Astrocyte (in vitro differentiated cells and primary cell): Measurements from ENCODE around the gene ATG12. TPM values are rescaled to one million over a fixed set of nuclear protein-coding genes. Genes with fewer than 3 reads are reported as not detected.
A peak's percentile ranks its signal among the peaks of the same experiment; 100 is the strongest.

Experiments
- DNase-seq: peaks from one replicate; pipeline ENCODE4 v3.0.0-alpha.2; 2010; ENCODE audit warnings: low read depth
- FAIRE-seq: peaks from 2 replicates; lab custom pipeline; 2011; peaks lifted over from hg19 to GRCh38; lab: Jason Lieb, UNC
- H2AFZ ChIP-seq: 2 replicates; pipeline ENCODE4 v1.6.0; 2012; ENCODE audit warnings: low read depth, low read length, inconsistent platforms
- H3K27ac ChIP-seq: 2 replicates; pipeline ENCODE4 v1.5.1; 2011; ENCODE audit warnings: low read depth, low read length, inconsistent platforms
- H3K27me3 ChIP-seq: 2 replicates; pipeline ENCODE4 v1.6.0; 2011; ENCODE audit warnings: low read length, inconsistent platforms; ENCODE audit not compliant: insufficient read depth
- H3K36me3 ChIP-seq: 2 replicates; pipeline ENCODE4 v1.5.1; 2011; ENCODE audit warnings: low read length, inconsistent platforms; ENCODE audit not compliant: insufficient read depth
- H3K4me1 ChIP-seq: 2 replicates; pipeline ENCODE4 v1.5.1; 2011; ENCODE audit warnings: low read length, inconsistent platforms; ENCODE audit not compliant: insufficient read depth
- H3K4me2 ChIP-seq: 2 replicates; pipeline ENCODE4 v1.6.0; 2012; ENCODE audit warnings: low read length, inconsistent platforms
- H3K4me3 ChIP-seq: 2 replicates; pipeline ENCODE4 v1.5.1; 2011; ENCODE audit warnings: low read depth, mild to moderate bottlenecking, low read length, inconsistent platforms; ENCODE audit not compliant: insufficient read depth
- H3K79me2 ChIP-seq: 2 replicates; pipeline ENCODE4 v1.6.0; 2012; ENCODE audit warnings: mild to moderate bottlenecking, low read length, inconsistent platforms; ENCODE audit not compliant: insufficient read depth
- H3K9ac ChIP-seq: 2 replicates; pipeline ENCODE4 v1.6.0; 2012; ENCODE audit warnings: mild to moderate bottlenecking, low read length, inconsistent platforms
- H3K9me3 ChIP-seq: 2 replicates; pipeline ENCODE4 v1.5.1; 2012; ENCODE audit warnings: low read depth, mild to moderate bottlenecking, low read length, inconsistent platforms; ENCODE audit not compliant: insufficient read depth
- H4K20me1 ChIP-seq: 2 replicates; pipeline ENCODE4 v1.6.0; 2012; ENCODE audit warnings: low read length, inconsistent platforms; ENCODE audit not compliant: insufficient read depth
- H3K27ac Mint-ChIP-seq: one replicate; pipeline ENCODE4 v1.8.0; 2021; ENCODE audit warnings: mild to moderate bottlenecking, mixed read lengths; ENCODE audit not compliant: unreplicated experiment
- H3K27me3 Mint-ChIP-seq: one replicate; pipeline ENCODE4 v1.8.0; 2021; ENCODE audit warnings: low read depth, mixed read lengths; ENCODE audit not compliant: unreplicated experiment
- H3K36me3 Mint-ChIP-seq: one replicate; pipeline ENCODE4 v1.8.0; 2021; ENCODE audit warnings: low read depth, mixed read lengths; ENCODE audit not compliant: unreplicated experiment
- H3K4me1 Mint-ChIP-seq: one replicate; pipeline ENCODE4 v1.8.0; 2021; ENCODE audit warnings: low read depth, mixed read lengths; ENCODE audit not compliant: unreplicated experiment
- H3K4me3 Mint-ChIP-seq: one replicate; pipeline ENCODE4 v1.8.0; 2021; ENCODE audit warnings: mild to moderate bottlenecking, moderate library complexity, mixed read lengths; ENCODE audit not compliant: unreplicated experiment
- H3K9me3 Mint-ChIP-seq: one replicate; pipeline ENCODE4 v1.8.0; 2021; ENCODE audit warnings: mild to moderate bottlenecking, mixed read lengths; ENCODE audit not compliant: unreplicated experiment
- EZH2 ChIP-seq: IDR thresholded peaks from 2 replicates; pipeline ENCODE4 v1.6.1; 2012; ENCODE audit warnings: mild to moderate bottlenecking, low read length, inconsistent platforms; ENCODE audit not compliant: insufficient read depth
- total RNA-seq: library from RNA; stranded (reverse); gene quantifications from 2 replicates; pipeline ENCODE4 v1.2.1, GENCODE V29; 2021
- TF ChIP-seq, protein P1 (sequence below): IDR thresholded peaks from 2 replicates; pipeline ENCODE4 v1.5.1; 2011; ENCODE audit warnings: low read depth, mild to moderate bottlenecking, inconsistent platforms, low read length, moderate library complexity; ENCODE audit not compliant: insufficient read depth

ATG12 gene
- total RNA-seq, 1 donor from 2014 or later = 66.3 TPM

DNA sequence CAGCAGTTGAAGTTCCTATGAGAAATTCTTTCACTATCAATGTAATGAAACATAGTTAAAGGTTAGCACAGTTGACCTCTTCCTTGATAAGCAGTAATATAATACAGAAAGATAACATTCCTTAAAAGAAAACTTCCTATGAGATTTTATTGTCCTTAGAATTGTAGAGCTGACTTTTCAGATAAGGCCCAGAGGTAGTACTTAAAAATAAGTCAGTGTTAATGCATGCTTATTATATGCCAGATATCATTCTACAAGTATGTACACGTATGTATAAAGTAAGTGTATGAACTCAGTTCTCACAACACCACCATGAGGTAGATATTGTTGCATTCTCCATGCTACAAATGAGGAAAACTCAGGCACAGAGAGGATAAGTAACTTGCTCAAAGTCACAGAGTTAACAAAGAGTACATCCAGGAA is 15.7 kb upstream of the ATG12 start:
- FAIRE-seq = no peak
- peaks cover 15% of the 10 kb centered on the region for H3K4me1 Mint-ChIP-seq

DNA sequence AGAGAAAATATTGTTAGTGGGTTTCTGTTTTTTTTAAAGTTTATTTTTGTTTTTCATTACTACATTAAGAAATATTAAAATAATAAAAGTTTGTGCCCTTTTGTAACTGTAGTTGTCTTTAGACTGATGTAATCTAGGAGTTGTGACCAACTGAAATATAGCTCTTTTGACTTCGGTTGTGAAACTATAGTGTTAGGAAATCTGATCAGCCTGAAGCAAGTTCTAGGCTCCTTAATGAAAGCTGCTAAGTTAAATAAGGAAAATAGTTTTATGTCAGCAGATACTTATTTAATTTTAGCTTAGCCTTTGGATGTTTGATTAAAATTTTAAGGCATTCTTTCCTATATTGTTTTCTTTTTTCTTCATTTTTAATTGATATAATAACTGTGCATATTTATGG is 14.6 kb upstream of the ATG12 start:
- H3K27ac ChIP-seq = no peak overlapping the region
- no peak for TF ChIP-seq EZH2
- TF ChIP-seq, protein P1, sequence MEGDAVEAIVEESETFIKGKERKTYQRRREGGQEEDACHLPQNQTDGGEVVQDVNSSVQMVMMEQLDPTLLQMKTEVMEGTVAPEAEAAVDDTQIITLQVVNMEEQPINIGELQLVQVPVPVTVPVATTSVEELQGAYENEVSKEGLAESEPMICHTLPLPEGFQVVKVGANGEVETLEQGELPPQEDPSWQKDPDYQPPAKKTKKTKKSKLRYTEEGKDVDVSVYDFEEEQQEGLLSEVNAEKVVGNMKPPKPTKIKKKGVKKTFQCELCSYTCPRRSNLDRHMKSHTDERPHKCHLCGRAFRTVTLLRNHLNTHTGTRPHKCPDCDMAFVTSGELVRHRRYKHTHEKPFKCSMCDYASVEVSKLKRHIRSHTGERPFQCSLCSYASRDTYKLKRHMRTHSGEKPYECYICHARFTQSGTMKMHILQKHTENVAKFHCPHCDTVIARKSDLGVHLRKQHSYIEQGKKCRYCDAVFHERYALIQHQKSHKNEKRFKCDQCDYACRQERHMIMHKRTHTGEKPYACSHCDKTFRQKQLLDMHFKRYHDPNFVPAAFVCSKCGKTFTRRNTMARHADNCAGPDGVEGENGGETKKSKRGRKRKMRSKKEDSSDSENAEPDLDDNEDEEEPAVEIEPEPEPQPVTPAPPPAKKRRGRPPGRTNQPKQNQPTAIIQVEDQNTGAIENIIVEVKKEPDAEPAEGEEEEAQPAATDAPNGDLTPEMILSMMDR = no peak
- no peak overlapping the region for H3K27ac Mint-ChIP-seq
- H2AFZ ChIP-seq = no peak overlapping the region
- no peaks in the 10 kb centered on the region for H3K27me3 ChIP-seq
- FAIRE-seq = no peak
- H3K9me3 Mint-ChIP-seq = no peaks in the 10 kb centered on the region
- no peak for DNase-seq
- no peak overlapping the region for H3K4me3 ChIP-seq
- H3K4me3 Mint-ChIP-seq = no peak overlapping the region
- peaks cover 18% of the 10 kb centered on the region for H3K4me1 Mint-ChIP-seq
- no peaks in the 10 kb centered on the region for H3K4me1 ChIP-seq
- H4K20me1 ChIP-seq = peaks cover 73% of the 10 kb centered on the region
- no peaks in the 10 kb centered on the region for H3K36me3 ChIP-seq
- H3K4me2 ChIP-seq = no peak overlapping the region
- H3K9ac ChIP-seq = no peak overlapping the region
- H3K27me3 Mint-ChIP-seq = no peaks in the 10 kb centered on the region
- peaks cover 99% of the 10 kb centered on the region for H3K79me2 ChIP-seq
- no peaks in the 10 kb centered on the region for H3K9me3 ChIP-seq
- H3K36me3 Mint-ChIP-seq = peaks cover 8% of the 10 kb centered on the region

More for the DNA sequence above, 15.7 kb upstream of the ATG12 start:
- Mint-ChIP-seq H3K36me3 (peaks cover 8% of the 10 kb centered on the region), H3K27ac (no peak overlapping the region), H3K9me3 (no peaks in the 10 kb centered on the region), H3K4me3 (no peak overlapping the region), H3K27me3 (no peaks in the 10 kb centered on the region)
- TF ChIP-seq, protein P1 = no peak
- TF ChIP-seq EZH2 = no peak
- DNase-seq = no peak
- no peak overlapping the region for H3K4me3 ChIP-seq
- peaks cover 99% of the 10 kb centered on the region for H3K79me2 ChIP-seq
- H3K27ac ChIP-seq = no peak overlapping the region
- no peaks in the 10 kb centered on the region for H3K36me3 ChIP-seq
- H2AFZ ChIP-seq = no peak overlapping the region
- H3K4me1 ChIP-seq = no peaks in the 10 kb centered on the region
- H3K9ac ChIP-seq = no peak overlapping the region
- H3K9me3 ChIP-seq = no peaks in the 10 kb centered on the region
- H4K20me1 ChIP-seq = peaks cover 69% of the 10 kb centered on the region
- no peaks in the 10 kb centered on the region for H3K27me3 ChIP-seq
- peak overlapping the region; percentile 8 for H3K4me2 ChIP-seq

DNA sequence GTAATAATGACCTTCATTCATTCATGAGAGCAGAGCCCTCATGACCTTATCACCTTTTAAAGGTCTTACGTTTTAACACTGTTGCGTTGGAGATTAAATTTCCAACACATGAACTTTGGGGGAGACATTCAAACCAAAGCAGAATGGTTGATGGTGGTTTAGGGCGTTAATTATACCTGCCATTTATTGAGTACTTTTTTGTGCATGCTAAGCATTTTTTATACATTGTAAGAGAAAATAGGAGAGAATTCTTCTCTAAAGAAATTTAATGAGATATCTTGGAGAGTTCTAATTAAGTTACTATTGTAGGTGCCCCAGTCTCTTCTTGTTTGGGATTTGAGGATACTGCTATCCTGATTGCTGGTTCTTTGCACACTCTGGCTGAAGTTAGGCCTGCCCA is 12.8 kb upstream of the ATG12 start:
- H3K36me3 Mint-ChIP-seq = peaks cover 8% of the 10 kb centered on the region
- H3K9me3 Mint-ChIP-seq = no peaks in the 10 kb centered on the region

More for the DNA sequence above, 12.8 kb upstream of the ATG12 start:
- H3K4me2 ChIP-seq = no peak overlapping the region
- DNase-seq (no peak), FAIRE-seq (no peak)
- no peaks in the 10 kb centered on the region for H3K36me3 ChIP-seq
- H3K9me3 ChIP-seq = no peaks in the 10 kb centered on the region
- no peak overlapping the region for H3K4me3 Mint-ChIP-seq
- no peaks in the 10 kb centered on the region for H3K4me1 ChIP-seq
- H3K27me3 ChIP-seq = no peaks in the 10 kb centered on the region
- peaks cover 72% of the 10 kb centered on the region for H4K20me1 ChIP-seq
- no peak overlapping the region for H2AFZ ChIP-seq
- no peak overlapping the region for H3K27ac ChIP-seq
- H3K9ac ChIP-seq = no peak overlapping the region
- H3K4me3 ChIP-seq = no peak overlapping the region
- no peaks in the 10 kb centered on the region for H3K27me3 Mint-ChIP-seq
- H3K79me2 ChIP-seq = peaks cover 99% of the 10 kb centered on the region
- TF ChIP-seq, protein P1 = no peak
- no peak for TF ChIP-seq EZH2
- peaks cover 17% of the 10 kb centered on the region for H3K4me1 Mint-ChIP-seq
- peak overlapping the region; percentile 19 for H3K27ac Mint-ChIP-seq
